Measurements from ENCODE around the gene DNAH1.
A peak's percentile ranks its signal among the peaks of the same experiment; 100 is the strongest.

DNAH1 gene

DNA sequence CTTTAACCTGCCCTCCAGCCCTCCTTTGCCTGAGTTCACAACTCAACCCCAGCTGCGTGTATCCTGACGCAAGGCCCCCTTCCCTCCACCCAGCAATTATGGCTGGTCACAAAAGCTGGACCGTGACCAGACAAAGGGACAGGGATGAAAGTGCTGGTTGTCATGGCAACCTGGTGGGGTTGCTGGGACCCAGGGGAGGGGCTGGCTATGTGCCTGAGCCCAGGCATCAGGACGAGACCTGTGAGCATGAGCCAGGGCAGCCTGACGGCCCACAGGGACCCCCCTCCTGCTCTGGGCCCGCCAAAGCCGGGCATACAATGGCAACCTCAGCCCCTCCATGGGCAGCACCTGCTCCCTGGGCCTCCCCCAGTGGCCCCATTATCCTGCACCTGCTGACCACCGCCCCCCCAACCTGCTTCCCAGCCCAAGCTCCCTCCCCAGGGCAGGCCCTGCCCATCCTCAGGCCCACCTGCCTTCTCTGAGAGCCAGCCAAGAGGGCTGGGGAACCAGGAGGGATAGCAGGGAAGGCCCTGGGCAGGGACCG is 4.5 kb upstream of the DNAH1 start:
- DNase-seq, result no peak

DNA sequence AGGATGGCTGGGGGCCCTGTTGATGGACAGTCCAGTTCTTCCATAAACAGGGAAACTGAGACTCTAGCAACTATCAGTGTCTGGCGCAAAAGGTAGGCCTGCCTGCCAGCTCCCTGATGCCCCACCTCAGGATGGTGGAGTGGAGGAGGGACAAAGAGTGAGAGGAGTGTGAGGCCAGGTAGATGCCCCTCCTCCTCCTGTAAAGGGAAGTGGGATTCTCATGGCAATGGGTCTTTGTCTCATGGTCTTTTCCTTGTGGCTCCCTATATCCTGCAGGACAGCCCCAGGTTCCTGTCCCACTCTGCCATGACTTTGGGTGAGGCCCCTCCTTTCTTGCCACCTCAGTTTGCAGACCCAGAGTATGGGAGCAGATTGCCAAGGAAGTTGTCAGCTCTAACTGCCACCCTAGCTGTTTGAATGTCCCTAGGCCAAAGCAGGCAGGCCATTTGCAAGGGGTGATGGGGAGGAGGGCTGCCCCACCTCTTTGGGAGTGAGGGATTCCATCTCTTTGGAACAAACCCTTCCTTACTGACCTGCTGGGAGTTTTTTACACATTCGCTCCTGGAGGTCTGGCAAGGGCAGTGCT is 2.8 kb upstream of the DNAH1 start:
- no peak for DNase-seq

DNA sequence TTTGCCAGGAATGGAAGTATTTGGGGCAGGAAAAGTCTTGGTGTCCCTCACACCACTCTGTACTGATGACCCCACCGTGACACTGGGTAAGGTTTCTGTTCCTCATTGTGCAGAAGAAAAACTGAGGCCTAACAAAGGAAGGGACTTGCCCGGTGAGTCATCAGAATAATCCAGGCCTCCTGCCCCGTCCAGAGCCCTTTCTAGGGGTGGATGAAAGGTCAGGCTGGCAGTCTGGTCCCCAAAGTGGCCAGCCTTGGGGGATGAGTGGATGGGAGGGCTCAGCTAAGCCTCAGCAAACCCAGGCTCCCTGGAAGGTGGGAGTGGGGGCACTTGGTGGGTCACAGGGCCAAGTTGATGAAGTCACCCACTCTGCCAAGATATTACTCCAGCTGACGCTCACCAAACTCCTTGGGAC is 2.3 kb upstream of the DNAH1 start:
- no peak for DNase-seq

DNA sequence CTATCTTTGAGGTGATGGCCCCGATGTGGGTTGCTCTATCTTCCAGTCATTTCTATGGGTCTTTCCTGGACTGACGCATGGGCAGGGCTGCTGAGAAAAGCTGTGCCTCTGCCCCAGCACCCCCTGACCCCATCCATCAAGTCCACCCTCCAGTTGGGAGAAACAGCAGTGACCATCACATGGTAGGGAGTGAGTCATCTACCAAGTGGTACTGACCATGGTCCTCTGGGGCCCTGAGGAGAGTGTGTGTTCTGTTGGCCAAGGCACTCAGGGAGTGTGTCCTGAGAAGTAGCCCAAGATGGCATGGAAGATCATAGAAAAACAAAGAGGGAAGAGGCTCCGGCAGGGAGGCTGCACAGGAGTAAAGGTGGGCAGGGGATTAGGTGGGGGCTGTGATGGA is 1.6 kb upstream of the DNAH1 start:
- no peak for DNase-seq

DNA sequence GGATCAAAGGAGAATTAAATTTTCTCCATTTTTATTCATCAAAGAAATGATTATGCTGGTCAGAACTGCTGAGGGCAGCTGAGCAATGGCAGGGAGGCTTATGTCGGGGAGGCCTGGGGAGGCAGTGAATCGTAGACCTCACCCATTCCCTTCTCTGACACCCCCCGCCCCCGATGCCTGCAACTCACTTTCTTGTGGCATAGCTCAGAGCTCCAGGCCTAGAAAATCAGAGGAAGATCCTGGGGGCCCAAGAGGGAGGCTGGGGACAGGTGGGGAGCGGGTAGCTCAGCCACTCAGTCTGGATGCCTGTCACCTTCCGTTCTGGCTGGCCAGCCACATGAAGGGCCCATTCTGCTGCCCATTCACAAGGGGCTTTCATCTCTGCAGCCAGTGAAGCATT is 1.1 kb upstream of the DNAH1 start:
- DNase-seq, result no peak

DNA sequence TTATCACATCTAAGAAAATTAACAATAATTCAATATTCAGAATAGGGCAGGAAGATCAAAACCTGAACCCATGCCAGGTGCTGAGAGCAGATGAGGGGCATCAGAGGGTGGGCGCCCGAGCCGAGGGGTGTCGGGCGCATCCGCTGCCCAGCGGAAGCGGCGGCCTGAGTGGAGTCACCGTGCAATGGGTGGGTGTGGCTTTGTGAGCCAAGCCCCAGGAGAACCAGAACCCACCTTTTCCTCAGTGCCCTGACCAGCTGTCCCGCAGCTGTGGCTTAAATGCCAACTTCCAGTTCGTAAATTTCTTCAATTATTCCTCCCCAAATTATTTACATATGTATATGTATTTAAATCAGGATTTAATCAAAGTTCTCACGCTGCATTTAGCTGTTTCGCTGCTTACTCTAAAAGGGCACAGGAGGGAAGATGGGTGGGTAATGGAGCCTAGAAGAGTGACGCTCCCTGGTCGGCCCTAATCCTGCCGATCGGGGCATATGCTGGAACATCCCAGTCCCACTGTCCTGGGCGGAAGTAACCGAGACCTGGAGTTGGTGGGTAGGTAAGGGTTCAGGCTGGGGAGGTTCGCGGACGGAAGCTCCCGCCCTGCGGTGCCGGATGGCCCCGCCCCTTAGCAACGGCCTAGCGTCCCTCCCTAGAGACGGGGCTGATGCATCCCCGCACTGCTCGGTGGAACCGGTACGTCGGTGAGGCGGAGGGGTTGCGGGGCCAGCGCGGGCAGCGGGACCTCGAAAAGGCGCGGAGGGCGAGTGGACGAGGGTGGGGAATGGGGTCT is 1.3 kb downstream of the DNAH1 start:
- DNase-seq, result peak; percentile 47 to 74 (median 59)

DNA sequence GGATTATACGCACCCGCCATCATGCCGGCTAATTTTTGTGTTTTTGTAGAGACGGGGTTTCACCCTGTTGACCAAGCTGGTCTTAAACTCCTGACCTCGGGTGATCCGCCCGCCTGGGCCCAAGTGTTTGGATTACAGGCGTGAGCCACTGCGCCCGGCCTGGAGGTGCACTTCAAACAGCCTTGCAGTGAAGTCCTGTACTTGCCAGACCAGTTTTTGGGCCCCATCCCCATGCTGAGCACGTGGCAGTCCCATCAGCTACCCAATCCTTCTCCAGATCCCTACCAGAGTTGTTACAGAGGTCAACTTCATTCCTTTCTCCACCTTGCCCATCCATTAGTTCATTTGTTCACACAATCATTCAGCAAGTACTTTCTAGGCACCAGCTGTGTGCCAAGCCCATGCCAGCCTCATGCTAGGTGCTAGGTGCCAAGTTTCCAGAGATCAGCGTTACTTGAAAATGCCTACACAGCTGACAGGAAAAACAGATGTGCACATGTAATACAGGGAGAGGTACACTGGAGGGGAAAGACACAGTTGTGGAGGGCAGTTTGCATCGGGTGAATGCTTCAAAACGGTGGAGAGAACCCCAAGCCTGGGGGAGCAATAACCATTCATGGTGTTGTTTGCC is 2.2 kb downstream of the DNAH1 start:
- DNase-seq, result no peak

DNA sequence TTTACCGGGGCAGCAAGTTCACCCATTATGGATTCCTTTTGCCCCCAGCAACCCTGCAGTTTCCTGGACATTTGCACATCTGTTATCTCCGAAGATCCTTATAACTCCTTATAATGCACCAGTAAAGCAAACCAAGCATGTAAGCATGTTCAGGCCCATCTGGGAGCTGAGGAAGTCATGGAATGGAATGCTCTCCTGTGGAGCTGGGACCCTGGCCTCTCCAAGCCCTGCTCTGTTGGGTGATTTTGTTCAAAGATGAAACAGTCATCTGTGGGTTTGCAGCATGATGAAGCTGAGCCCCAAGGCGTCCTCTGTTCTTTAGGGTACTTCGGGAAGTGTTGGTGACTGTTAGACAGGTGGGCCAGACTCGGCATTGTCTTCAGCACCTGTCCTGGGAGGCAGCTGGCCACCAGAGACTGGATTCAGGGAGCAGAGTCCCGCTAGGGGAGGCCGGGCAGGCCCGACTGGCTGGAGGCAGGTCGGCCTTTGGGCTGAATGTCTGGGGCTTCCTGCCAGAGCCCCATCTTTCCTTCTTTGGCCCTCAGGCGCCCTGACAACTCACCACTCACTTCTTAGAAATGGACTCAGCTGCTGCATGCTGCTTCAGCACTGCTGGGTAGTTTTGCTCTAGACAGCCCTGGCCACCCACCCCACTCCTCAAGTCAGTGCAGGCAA is 3.9 kb downstream of the DNAH1 start:
- no peak for DNase-seq

DNA sequence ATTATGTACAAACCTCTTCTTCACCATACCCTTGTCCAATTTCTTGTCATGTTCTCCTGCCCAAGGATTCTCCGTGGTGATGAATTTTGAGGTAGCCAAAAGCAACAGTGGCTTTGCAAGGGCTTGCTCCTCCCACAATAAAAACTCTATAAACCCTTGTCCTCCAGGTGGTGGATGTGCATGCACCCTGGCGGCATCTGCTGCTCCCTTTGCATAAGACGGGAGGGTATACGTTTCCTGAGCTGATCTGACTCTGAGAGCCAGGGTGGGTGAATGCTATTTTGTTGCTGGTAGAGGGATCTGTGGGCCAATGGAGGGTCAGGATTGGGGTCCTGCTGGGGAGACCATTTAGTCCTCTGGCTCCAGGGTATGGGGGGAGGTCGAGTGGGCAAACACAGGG is 5.4 kb downstream of the DNAH1 start:
- DNase-seq, result no peak

DNA sequence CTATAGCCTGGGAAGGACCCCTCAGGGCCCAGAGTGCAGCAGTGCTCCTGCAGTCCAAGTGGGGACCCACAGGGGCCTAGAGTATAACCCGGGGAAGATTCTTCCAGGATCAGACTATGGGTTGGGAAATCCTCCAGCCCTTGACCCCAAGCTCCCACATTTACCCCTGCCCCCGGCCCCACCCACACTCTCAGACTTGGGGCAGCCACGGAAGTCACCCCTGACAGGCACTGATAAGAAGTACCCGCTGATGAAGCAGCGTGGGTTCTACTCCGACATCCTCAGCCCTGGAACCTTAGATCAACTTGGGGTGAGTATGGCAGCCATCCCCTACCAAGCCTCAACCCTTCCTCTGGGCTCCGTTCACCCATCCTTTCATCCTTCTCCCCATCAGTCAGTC is 6.3 kb downstream of the DNAH1 start:
- DNase-seq, result no peak

DNA sequence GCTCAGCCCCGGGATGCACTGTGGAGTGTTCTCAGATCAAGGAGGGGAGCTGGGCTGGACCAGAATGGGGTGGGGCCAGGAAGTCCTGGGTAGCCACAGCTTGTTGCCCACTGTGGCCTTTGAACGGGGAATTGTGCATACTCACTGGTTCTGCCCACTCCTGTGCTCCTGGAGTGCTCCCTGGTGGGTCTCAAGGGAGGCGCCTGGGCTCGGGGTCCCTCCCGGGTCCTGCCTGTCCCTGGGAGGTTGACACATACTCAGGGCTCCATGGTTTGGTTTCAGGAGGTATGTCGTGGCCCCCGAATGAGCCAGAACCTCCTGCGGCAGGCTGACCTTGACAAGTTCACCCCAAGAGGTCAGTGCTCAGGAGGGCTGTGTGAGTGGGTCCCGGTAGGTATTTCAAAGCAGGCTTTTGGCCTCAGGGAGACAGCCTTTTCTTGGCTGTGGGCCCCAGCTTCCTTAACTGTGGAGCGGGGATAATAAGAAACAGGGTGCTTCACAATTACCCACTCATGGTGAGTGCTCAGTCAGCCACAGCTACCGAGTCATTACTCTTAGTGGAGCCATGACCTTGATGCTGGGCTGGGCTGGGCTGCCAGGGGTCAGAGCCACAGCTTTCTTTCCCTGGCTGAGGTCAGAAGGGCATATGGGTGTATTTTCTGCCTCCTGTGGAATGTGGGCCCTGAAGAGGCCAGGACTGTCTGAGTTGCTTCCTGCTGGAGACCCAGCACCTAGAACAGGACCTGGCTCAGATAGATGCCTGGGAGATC is 7.6 kb downstream of the DNAH1 start:
- DNase-seq, result no peak

DNA sequence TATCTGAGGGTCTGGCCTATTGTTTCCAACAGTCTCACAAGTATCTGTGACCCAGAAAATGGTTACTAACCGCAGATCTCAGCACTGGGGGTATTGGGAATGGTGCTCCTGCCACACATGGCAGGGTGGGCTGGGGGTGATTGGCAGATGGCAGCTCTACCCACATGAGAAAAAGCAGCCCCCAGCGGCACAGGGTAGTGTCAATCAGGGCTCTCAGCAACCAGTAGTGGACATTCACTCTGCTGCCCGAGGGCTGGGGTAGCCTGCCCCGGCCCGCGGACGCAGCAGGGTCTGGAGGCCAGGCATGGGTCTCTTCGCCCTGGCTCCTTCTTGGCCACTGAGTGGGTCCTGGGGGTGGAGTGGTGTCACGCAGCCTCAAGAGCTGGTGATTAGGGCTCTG is 8.6 kb downstream of the DNAH1 start:
- DNase-seq, result no peak

DNA sequence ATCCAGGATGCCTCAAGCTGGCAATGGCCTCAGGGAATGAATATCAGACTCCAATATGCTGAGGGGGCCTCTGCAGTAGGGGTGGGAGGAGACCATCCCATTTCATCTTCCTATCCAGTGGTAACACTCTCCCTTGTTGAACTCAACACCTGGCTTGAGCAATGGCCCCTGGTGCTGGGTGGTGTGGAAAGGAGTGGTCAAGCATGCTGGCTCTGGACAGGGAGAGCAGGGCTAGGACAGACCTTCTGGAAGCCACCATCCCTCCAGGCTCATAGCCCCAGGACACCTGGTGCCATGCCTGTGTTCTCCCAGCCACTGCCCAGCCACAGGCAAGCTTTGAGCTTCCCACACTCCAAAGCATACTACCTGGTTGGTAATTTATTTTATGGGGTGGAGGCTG is 9.6 kb downstream of the DNAH1 start:
- no peak for DNase-seq

DNA sequence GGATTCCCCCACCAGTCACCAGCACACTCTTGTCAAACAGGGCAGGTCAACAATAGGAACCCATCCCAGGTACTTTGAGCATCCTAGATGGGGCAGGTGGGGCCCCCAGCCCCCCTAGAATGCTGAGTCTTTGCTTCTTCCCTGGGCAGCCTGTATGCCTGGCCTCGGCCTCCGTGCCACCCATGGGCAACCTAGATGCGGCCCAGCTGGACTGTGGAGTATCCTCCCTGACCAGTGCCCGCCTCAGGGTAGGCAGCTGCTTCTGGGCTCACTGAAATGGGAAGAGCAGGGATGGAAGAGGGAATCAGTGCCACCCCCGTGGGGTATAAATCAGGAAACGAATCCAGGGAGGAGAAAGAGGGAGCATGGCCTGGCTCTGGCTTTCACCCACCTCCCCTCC is 10.9 kb downstream of the DNAH1 start:
- no peak for DNase-seq

DNA sequence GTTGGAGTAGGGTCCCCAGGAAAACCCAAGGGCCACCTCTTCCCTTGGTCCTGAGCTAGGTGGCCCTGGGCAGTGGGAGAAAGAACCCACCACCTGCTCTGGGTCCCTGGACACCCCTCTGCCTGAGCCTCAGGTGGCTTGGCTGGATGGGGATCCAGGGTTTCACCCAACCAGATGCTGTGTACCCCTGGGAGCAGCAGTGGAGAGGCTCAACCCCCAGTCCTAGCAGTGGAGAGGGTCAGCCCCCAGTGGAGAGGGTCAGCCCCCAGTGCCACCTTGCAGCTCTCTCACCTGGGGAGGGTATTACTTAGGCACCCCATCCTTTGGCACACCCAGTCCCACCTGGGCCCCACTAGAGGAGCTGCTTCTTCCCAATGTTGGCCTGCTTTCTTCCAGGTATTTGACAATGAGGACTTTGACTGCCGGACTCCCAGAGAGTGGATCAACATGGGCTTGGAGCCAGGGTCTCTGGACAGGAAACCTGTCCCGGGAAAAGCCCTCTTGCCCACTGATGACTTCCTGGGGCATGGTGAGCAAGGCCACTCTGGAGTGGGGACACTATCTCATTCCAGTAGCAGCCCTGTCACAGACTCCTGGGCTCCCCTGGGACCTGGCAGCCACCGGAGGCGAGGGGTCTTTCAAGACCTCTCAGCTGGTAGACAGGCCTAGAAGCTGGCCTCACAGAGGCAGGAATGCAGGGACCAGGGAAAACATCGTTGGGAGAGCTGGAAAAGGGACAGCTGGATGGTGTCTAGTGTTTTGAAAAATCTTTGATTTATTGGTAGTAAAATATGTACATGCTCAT is 11.6 kb downstream of the DNAH1 start:
- no peak for DNase-seq

DNA sequence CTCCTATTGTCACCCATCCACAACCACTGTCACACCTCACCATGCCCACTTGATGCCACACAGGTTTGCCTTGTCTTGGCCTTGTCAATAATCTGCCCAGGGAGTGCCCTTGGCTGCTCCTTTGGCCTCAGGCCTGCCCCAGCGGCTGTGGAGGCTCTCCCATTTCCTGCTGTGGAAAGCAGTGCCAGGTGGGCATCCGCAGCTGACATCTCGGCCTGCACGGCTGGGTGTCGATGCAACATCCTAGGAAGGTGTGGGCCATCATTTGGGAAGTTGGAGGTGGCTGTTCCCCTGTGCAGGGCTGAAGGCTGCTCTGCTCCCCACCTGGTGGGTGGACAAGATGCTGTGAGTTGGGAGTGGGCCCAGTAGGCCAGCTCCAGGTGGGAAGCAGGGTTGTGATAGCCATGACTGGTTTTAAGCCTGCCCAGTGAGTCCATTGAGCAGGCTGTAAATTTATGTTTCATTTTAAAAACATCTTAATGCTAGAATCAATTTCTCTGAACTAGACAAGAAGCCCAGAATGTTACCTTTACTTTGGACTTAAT is 12.5 kb downstream of the DNAH1 start:
- DNase-seq, result no peak

DNA sequence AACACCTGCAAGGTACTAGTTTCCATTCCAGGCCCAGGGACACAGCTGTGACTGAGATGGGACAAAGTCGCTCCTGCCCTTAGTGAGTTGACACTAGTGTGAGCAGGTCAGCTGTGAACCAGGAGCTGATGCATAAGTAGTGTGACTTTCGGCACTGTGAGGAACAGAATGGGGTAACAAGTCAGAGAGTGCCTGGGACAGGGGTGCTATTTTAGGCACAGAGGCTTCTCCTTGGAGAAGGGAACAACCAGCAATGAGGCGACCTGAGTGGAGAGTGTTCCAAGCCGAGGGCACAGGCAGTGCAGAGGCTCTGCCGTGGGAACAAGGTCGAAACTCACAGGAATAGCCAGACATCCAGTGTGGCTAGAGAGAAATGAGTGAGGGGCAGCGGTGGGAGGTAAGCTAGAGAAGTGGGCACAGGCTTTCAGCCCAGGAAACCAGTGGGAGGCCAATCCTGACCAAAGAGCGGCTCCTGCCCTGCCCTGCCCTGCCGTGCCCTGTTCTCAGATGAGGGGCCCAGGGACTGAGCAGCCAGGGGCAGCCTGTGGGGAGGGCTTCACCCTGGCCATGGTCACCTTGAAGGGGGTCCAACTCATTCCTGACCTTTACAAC is 14.2 kb downstream of the DNAH1 start:
- DNase-seq, result no peak

DNA sequence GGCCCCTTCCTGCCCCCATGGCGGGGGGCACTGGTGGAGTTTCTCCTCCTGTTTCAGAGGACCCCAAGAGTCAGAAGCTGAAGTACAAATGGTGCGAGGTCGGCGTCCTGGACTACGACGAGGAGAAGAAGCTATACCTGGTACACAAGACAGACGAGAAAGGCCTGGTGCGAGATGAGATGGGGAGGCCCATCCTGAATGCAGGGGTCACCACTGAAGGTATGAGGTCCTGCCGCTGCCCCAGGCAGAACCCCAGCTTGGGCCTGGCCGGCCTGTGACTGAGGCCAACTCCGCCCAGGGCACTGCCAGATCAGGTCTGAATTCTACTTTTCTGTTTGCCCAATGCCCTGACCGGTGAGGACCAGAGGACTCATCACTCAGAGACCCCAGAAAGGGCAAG is 15.0 kb downstream of the DNAH1 start:
- no peak for DNase-seq

DNA sequence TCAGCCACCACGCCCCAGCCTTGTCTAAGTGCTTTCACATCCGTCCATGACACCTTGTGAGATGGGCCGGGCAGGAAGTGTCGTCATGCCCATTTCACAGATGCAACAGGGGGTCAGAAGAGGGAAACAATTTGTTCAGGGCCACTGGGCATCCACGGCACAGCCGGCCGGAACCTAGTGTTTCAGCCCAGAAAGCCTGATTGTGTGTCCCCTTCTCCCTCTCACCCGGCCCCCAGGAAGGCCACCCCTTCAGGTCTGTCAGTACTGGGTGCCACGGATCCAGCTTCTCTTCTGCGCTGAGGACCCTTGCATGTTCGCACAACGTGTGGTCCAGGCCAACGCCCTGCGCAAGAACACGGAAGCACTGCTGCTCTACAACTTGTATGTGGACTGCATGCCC is 15.8 kb downstream of the DNAH1 start:
- no peak for DNase-seq

DNA sequence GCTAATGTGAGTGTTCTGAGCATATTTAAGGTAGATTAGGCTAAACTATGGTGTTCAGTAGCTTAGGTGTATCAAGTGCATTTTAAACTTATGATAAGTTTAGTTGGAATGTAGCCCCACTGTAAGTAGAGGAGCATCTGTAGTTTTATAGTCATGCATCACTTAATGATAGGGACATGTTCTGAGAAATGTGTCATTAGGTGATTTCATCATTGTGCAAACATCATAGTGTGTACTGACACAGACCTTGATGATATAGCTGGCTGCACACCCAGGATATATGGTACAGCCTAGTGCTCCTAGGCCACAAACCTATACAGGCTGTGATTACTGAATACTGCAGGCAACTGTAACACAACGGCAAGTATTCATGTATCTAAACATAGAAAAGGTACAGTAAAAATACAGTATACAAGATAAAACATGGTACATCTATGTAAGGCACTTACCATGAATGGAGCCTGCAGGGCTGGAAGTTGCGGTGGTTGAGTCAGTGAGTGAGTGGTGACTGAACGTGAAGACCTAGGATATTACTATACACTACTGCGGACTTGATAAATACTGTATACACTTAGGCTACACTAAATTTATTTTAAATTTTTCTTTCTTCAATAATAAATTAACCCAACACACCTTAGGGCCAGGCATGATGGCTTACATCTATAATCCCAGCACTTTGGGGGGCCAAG is 17.9 kb downstream of the DNAH1 start:
- DNase-seq, result no peak

Measured in T-helper 2 cell (primary cell).